HG03159 (cell line): ENCODE measurements around the gene KIF7.
"Not testable (repeated sequence)": the region's sequence is repeated elsewhere in the genome, so short reads cannot be mapped to it uniquely, and the experiment has no call there.

Experiments used
- ATAC-seq: cut with Tn5 transposase; IDR thresholded peaks from one replicate; pipeline ENCODE4 v1.9.1; 2021; ENCODE audit warnings: mild to moderate bottlenecking, moderate library complexity; ENCODE audit not compliant: unreplicated experiment

KIF7 gene

DNA sequence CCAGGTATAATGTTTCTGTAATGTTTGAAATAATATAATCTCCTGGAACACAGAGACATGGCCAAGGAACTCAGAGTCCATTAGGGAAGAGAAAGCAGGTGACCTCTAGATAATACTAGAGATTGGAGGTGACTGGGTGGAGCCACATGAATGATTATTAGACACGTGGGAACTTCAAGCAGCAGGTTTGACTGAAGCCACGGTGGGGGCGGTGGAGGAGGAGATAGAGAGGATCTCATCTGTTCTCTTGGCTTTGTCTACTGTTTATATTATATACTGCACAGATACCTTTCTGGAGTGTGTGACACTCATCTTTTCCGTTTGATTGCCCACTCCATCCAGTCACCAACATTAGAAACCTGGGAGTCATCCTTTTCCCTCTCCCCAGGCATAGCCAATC lies 33.7 kb downstream of the KIF7 start:
- no peak for ATAC-seq

DNA sequence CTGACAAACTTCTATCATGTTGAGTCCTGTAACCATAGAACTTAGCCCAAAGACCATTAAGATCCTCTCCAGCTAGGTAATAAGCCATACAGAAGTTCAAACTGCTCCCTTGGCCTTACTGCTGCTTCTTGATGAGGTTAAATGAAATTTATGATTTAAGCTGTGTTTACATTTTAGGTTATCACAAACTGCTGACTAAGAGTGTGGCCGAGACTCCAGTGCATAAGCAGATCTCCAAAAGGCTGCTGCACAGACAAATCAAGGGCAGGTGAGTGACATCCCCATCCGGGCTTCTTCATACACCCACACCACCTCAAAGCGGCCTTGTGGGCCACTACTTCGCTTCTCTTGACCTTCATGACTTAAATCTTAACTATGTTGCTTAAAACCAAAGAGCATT lies 39.0 kb downstream of the KIF7 start:
- ATAC-seq: no peak

DNA sequence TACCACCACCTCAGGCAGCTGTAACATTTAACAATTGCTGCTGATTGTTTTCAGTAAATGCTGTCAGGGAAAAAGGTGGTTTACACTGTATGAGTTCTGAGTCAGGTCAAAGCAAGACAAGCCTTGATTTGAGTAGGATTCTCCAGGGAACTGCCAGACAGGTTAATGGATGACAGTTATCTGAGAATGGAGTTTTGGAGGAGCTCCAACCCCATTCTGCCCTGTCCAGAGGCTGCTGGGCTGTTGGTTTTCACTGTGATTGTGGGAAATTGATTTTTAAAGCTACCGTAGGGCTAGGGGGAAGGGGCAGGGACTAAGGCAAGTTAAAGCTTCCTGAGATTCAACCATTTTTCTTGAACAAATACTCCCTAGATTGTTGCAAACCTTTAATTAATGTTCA lies 40.1 kb downstream of the KIF7 start:
- no peak for ATAC-seq

- no peak for ATAC-seq
Measured at GRCh38 chr15:89614164-89614563, 41.1 kb downstream of the KIF7 start.

DNA sequence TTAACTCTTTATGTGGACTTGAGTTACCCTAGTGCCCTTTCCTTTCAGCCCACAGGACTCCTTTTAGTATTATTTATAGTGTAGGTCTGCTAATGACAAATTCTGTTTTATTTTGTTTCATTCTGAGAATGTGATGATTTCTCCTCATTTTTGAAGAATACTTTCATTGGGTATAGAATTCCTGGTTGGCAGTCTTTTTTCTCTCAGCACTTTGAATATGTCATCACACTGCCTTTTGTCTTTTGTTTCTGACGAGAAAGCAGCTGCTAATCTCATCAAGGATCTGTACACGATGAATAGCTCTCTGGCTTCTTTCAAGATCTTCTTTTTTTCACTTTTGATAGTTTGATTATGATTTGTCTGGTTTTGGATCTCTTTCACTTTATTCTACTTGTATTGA lies 42.2 kb downstream of the KIF7 start:
- no peak for ATAC-seq

DNA sequence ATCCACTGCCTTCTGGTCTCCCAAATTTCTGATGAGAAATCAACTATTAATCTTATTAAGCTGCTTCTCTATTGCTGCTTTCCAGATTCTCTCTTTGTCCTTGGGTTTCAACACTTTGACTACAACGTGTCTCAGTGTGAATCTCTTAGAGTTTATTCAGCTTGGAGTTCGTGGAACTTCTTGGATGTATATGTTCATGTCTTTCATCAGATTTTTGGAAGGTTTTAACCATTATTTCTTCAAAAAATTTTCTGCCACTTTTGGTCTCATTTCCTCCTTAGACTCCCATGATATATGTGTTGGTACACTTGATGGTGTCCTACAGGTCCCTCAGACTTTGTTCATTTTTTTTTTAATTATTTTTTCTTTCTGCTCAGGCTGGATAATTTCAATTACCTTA lies 44.0 kb downstream of the KIF7 start:
- no peak for ATAC-seq

DNA sequence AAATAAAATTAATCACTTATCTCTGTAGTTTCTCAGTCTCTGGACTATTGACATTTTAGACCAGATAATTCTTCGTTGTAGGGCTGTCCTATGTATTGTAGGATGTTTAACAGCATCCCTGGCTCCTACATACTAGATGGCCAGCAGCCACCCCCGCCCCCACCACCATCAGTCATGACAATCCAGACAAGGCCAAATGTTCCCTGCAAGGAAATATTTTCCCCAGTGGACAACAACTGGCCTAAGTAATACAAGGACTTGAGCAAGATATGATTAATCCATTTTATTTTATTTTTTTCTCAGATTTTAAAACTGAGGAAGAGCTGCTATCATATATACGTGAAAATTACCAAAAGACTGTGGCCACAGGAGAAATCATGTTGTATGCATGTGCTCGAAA lies 56.2 kb downstream of the KIF7 start:
- ATAC-seq: no peak

DNA sequence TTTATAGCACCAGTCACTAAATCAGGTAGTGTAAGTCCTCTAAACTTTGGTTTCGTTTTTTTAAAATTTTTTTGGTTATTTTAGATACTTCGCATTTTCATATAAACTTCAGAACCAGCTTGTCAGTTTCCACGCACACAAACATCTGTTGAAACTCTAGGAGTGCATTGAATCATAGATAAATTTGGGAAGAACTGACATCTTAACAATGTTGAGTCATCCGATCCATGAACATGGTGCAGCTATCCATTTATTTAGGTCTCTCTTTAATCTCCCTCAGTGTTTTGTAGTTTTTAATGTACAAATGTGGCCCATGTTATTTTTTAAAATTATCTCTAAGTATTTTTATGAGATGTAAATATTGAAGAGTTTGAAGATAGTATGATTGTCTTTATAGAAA lies 62.2 kb downstream of the KIF7 start:
- ATAC-seq: no peak

DNA sequence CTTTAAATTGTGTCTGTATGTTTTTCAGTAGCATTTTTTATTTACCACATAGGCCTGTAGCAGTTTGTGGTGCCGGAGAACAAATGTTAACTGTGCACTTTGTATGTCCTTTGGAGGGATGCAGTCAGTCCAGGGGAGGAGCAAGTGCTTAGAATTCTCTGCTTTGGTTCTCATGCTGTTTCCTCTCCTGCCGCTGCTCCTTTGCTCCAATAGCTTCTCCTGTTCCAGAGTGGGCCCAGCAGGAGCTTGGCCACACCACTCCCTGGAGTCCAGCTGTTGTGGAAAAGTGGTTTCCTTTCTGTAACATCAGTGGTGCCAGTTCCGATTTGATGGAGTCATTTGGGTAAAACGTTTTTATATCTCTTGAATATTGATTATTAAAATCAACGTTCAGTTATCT lies 63.4 kb downstream of the KIF7 start:
- no peak for ATAC-seq

- ATAC-seq: no peak
Measured at GRCh38 chr15:89587955-89588354, 67.3 kb downstream of the KIF7 start.

GRCh38 chr15:89586651-89587050 lies 68.6 kb downstream of the KIF7 start:
- no peak for ATAC-seq

DNA sequence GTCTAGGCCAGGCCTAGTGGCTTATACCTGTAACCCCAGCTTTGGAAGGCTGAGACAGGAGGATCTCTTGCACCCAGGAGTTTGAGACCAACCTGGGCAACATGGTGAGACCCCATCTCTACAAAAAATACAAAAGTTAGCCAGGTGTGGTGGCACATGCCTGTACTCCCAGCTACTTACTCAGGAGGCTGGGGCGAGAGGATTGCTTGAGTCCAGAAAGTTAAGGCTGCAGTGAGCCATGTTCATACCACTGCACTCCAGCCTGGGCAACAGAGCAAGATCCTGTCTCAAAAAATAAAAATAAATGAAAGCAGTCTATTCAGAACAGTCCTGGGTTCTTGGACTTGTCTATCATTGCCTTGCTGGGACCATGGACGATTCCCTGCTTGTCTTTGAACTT lies 74.5 kb downstream of the KIF7 start:
- not testable (repeated sequence) for ATAC-seq

GRCh38 chr15:89578146-89578545 lies 77.1 kb downstream of the KIF7 start:
- no peak for ATAC-seq
